PC-3 (cell line): ENCODE data around the gene COL21A1. TPM values are rescaled to one million over a fixed set of nuclear protein-coding genes. Genes with fewer than 3 reads are reported as not detected.

Experiments
- ATAC-seq: fragments of 200-7000 bp; cut with Tn5 transposase; 2 replicates; pipeline ENCODE4 v1.9.1; 2020; ENCODE audit warnings: mild to moderate bottlenecking, moderate library complexity
- BruUV-seq: library from RNA; stranded (reverse); fragments of 400-500 nt; replicated peaks from 2 replicates; lab custom pipeline; 2021; lab: Mats Ljungman, UMichigan
- CTCF ChIA-PET: fragments of 300-600 bp; sonication (Branson Sonifier 250); formaldehyde crosslinking; loops from one replicate; lab custom pipeline; 2022; ENCODE audit warnings: antibody characterized with exemption; lab: Charles Lee
- POLR2A ChIA-PET: fragments of 300-600 bp; sonication (Branson Sonifier 250); formaldehyde crosslinking; loops from one replicate; lab custom pipeline; 2022; ENCODE audit warnings: antibody characterized with exemption; ENCODE audit not compliant: unreplicated experiment; lab: Charles Lee
- DNase-seq: peaks from one replicate; pipeline ENCODE4 v3.0.0-alpha.2; 2015
- H2AFZ ChIP-seq: fragments of 300-600 bp; sonication (generic); 2 replicates; pipeline ENCODE4 v1.6.0; 2016; ENCODE audit warnings: antibody characterized with exemption, low read length
- H3F3A ChIP-seq: fragments of 300-600 bp; sonication (generic); one replicate; pipeline ENCODE4 v1.6.0; 2017; ENCODE audit warnings: antibody characterized with exemption, low read length, control low read depth, mild to moderate bottlenecking; ENCODE audit not compliant: unreplicated experiment
- H3K27ac ChIP-seq: fragments of 300-600 bp; sonication (generic); 2 replicates; pipeline ENCODE4 v1.5.1; 2016; ENCODE audit warnings: mild to moderate bottlenecking, low read length
- H3K27me3 ChIP-seq: fragments of 300-600 bp; sonication (generic); 2 replicates; pipeline ENCODE4 v1.6.1; 2016; ENCODE audit warnings: low read length, mixed read lengths
- H3K36me3 ChIP-seq: fragments of 300-600 bp; sonication (generic); 2 replicates; pipeline ENCODE4 v1.6.1; 2016; ENCODE audit warnings: low read depth, mixed run types, low read length, mixed read lengths
- H3K4me1 ChIP-seq: fragments of 300-600 bp; sonication (generic); 2 replicates; pipeline ENCODE4 v1.5.1; 2016; ENCODE audit warnings: low read length; ENCODE audit not compliant: insufficient read depth
- H3K4me2 ChIP-seq: fragments of 300-600 bp; sonication (generic); 2 replicates; pipeline ENCODE4 v1.6.0; 2016; ENCODE audit warnings: low read length
- H3K4me3 ChIP-seq: fragments of 300-600 bp; sonication (generic); 2 replicates; pipeline ENCODE4 v1.5.1; 2016; ENCODE audit warnings: mild to moderate bottlenecking, low read length, mixed read lengths
- H3K79me2 ChIP-seq: fragments of 300-600 bp; sonication (generic); 2 replicates; pipeline ENCODE4 v1.6.1; 2017; ENCODE audit warnings: low read length, mixed read lengths
- H3K9ac ChIP-seq: fragments of 300-600 bp; sonication (generic); 2 replicates; pipeline ENCODE4 v1.6.0; 2016; ENCODE audit warnings: mild to moderate bottlenecking, low read length
- H3K9me2 ChIP-seq: fragments of 300-600 bp; sonication (generic); replicated peaks from 2 replicates; pipeline ENCODE4 v1.6.1; 2016; ENCODE audit warnings: mixed run types, low read length, mixed read lengths
- H3K9me3 ChIP-seq: fragments of 300-600 bp; sonication (generic); 2 replicates; pipeline ENCODE4 v1.6.1; 2016; ENCODE audit warnings: low read length, mixed read lengths
- H4K20me1 ChIP-seq: fragments of 300-600 bp; sonication (generic); 2 replicates; pipeline ENCODE4 v1.6.1; 2016; ENCODE audit warnings: low read length, mixed read lengths
- EZH2 ChIP-seq: fragments of 300-600 bp; sonication (generic); IDR thresholded peaks from one replicate; pipeline ENCODE4 v1.6.1; 2017; ENCODE audit warnings: antibody characterized with exemption, mild to moderate bottlenecking, low read length; ENCODE audit not compliant: unreplicated experiment
- EZH2phosphoT487 ChIP-seq: fragments of 300-600 bp; sonication (generic); IDR thresholded peaks from 2 replicates; pipeline ENCODE4 v1.6.1; 2018; ENCODE audit warnings: mild to moderate bottlenecking, antibody characterized with exemption, low read length, borderline replicate concordance
- intact Hi-C: fragments of 100-400 bp; cut with micrococcal nuclease; formaldehyde crosslinking; loops from 2 replicates; pipeline ENCODE4 v1.9.0; 2023
- total RNA-seq: library from RNA; depleted of rRNA; stranded (reverse); fragments of >200 nt; gene quantifications from 2 replicates; pipeline ENCODE4 v1.2.3, GENCODE V29; 2014
- TF ChIP-seq, protein P1 (sequence below): fragments of 300-600 bp; sonication (generic); conservative IDR thresholded peaks from 2 replicates; pipeline ENCODE4 v1.5.1; 2017; ENCODE audit warnings: antibody characterized with exemption, low read depth, mild to moderate bottlenecking, low read length

Gene COL21A1
- total RNA-seq, 1 experiment from 2014 or later: 1.0 TPM

GRCh38 chr6:56241124-56241802 lies 6.1 kb downstream of the COL21A1 start:
- Histone ChIP-seq H3F3A (no peaks in the 10 kb centered on the region), H3K4me2 (no peak overlapping the region), H3K4me3 (no peak overlapping the region), H3K36me3 (no peaks in the 10 kb centered on the region), H3K9ac (no peak overlapping the region), H3K79me2 (no peaks in the 10 kb centered on the region), H4K20me1 (no peaks in the 10 kb centered on the region), H3K27me3 (no peaks in the 10 kb centered on the region), H3K9me3 (no peaks in the 10 kb centered on the region), H3K4me1 (0 out of 2 replicates have a peak, but pooled peaks cover under 1% of the 10 kb centered on the region), H2AFZ (no peak overlapping the region), H3K27ac (no peak overlapping the region), H3K9me2 (no peaks in the 10 kb centered on the region)
- ChIA-PET POLR2A (no interaction called here), CTCF (no interaction called here)
- BruUV-seq: no TSS peak
- intact Hi-C loops: no loop called here
- TF ChIP-seq, protein P1, sequence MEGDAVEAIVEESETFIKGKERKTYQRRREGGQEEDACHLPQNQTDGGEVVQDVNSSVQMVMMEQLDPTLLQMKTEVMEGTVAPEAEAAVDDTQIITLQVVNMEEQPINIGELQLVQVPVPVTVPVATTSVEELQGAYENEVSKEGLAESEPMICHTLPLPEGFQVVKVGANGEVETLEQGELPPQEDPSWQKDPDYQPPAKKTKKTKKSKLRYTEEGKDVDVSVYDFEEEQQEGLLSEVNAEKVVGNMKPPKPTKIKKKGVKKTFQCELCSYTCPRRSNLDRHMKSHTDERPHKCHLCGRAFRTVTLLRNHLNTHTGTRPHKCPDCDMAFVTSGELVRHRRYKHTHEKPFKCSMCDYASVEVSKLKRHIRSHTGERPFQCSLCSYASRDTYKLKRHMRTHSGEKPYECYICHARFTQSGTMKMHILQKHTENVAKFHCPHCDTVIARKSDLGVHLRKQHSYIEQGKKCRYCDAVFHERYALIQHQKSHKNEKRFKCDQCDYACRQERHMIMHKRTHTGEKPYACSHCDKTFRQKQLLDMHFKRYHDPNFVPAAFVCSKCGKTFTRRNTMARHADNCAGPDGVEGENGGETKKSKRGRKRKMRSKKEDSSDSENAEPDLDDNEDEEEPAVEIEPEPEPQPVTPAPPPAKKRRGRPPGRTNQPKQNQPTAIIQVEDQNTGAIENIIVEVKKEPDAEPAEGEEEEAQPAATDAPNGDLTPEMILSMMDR: no peak
- TF ChIP-seq EZH2phosphoT487: no peak
- TF ChIP-seq EZH2: no peak
- ATAC-seq (no peak), DNase-seq (no peak)

DNA sequence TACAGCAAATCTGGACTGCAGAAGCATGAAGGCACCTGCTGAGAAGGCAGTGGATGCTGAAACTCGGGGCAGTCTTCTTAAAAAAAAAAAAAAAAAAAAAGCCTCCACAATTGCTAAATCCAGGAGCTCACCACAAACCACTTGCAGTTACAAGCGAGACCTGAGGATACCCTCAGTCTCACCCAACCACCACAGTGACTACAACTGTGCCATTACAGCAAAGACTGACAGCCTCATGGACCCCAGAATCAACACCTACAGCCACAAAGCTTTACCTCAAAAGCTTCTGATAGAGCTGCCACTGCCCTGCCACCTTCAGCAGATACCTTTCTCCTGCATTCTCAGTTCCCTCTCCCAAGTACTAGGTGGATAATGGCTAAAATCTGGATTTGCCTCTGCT lies 9.0 kb downstream of the COL21A1 start:
- intact Hi-C loops: loop anchor here (5.0 to 10.0 kb wide), 2 partner anchors 54 to 194 kb away; no protein-coding TSS in a partner anchor
- H3K27me3 ChIP-seq: no peaks in the 10 kb centered on the region
- ATAC-seq: no peak
- no peak overlapping the region for H3K4me3 ChIP-seq
- TF ChIP-seq, protein P1: no peak
- TF ChIP-seq EZH2phosphoT487 (no peak), EZH2 (no peak)
- H3K9me3 ChIP-seq: no peaks in the 10 kb centered on the region
- no peak overlapping the region for H3K27ac ChIP-seq
- CTCF ChIA-PET: interaction anchor here (0.6 kb wide), 1 partner anchor 9 kb away, joined by 3 read pairs; the partner anchor contains the start of gene COL21A1
- no peak for DNase-seq
- H2AFZ ChIP-seq: no peak overlapping the region
- no peaks in the 10 kb centered on the region for H3K36me3 ChIP-seq
- H3K9ac ChIP-seq: no peak overlapping the region
- H3K9me2 ChIP-seq: no peaks in the 10 kb centered on the region
- H3K4me2 ChIP-seq: no peak overlapping the region
- no peaks in the 10 kb centered on the region for H3K79me2 ChIP-seq
- no TSS peak for BruUV-seq
- no peaks in the 10 kb centered on the region for H4K20me1 ChIP-seq
- no peaks in the 10 kb centered on the region for H3F3A ChIP-seq
- POLR2A ChIA-PET: no interaction called here
- peaks cover 12% of the 10 kb centered on the region for H3K4me1 ChIP-seq

DNA sequence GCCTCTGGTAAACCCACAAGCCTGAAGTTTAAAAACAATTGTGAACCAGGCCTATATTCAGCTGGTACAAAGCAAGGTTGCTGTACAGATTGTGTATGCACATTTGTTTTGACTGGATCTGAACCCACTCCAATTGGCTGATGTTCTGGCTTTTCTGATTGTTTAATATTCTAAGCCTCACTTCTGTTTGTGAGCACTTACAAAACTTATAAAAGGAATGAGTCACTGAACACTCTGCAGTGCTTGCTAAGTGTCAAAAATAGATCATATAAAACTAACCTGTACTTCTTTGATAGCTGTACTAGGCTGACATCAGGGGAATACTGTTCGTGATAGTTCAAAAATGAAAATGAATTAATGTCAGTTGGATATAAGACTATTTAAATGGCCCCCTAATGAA lies 12.1 kb downstream of the COL21A1 start:
- peak; percentile 60 for DNase-seq
- Histone ChIP-seq H4K20me1 (no peaks in the 10 kb centered on the region), H3K9me3 (no peaks in the 10 kb centered on the region), H3K4me3 (no peak overlapping the region), H3K4me2 (peak overlapping the region; percentile 27), H3K9ac (no peak overlapping the region), H3F3A (no peaks in the 10 kb centered on the region), H3K4me1 (peaks cover 28% of the 10 kb centered on the region), H3K36me3 (no peaks in the 10 kb centered on the region), H3K79me2 (no peaks in the 10 kb centered on the region), H2AFZ (no peak overlapping the region), H3K27ac (no peak overlapping the region), H3K9me2 (no peaks in the 10 kb centered on the region), H3K27me3 (no peaks in the 10 kb centered on the region)
- ATAC-seq: peak; percentile 82
- POLR2A ChIA-PET: no interaction called here
- TF ChIP-seq, protein P1: no peak
- TF ChIP-seq EZH2phosphoT487 (no peak), EZH2 (no peak)
- no TSS peak for BruUV-seq
- CTCF ChIA-PET: no interaction called here
- intact Hi-C loops: loop anchor here (1.0 to 10.0 kb wide), 3 partner anchors 11 to 190 kb away; no protein-coding TSS in a partner anchor
